ENCODE measurements around the gene EFCC1.

The EFCC1 gene

DNA sequence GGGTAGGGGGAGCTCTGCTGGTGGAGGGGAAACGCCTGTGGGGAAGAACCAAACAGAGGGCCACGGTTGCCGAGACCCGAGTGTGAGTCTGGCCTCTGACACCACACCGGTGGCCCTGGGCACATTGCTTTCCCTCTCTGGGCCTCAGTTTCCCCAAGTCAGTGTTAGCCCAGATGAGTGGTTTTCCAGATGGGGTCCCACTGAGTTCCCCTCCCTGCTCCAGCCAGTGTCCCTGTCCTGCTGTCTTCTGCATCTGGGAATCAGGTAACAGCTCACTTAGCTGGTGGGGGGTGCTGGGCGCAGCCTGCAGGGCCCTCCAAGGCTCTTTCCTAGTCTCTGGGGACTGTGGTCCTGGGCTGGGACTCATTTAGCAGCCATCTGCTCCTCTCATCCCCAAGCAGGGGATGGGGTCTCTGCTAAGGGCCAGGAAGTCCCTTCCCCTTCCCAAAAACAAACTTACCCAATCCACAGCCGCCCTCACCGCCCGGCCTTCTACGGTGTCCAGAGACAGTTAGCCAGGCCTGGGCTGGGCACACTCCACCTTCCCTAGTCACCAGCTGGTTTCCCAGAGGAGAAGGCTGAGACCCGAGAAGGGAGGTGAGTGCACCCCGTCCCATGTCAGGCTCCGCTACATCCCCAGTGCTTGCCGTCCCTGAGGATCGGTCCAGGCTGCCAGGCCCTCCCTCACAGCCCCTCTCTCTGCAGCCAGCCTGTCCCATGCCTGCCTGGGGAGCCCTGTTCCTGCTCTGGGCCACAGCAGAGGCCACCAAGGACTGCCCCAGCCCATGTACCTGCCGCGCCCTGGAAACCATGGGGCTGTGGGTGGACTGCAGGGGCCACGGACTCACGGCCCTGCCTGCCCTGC, 60.2 kb downstream of the EFCC1 start:
- Histone ChIP-seq H3K27ac (ENCODE audit: low read depth, low read length) (no peak overlapping the region), H3K36me3 (ENCODE audit: low read length) (no peaks in the 10 kb centered on the region), H3K9me2 (replicated peaks; ENCODE audit: insufficient read depth, low read length) (no peaks in the 10 kb centered on the region), H3F3A (ENCODE audit: insufficient read depth) (no peaks in the 10 kb centered on the region), H2AFZ (ENCODE audit: low read depth, low read length, severe bottlenecking) (no peak overlapping the region), H3K4me3 (ENCODE audit: insufficient read depth, low read length, poor library complexity, severe bottlenecking) (no peak overlapping the region), H3K4me2 (ENCODE audit: low read depth, low read length, poor library complexity, severe bottlenecking) (no peak overlapping the region), H3K27me3 (ENCODE audit: low read length) (no peaks in the 10 kb centered on the region), H3K9me3 (ENCODE audit: insufficient read depth, low read length) (no peaks in the 10 kb centered on the region), H3K79me2 (ENCODE audit: insufficient read depth, low read length) (no peaks in the 10 kb centered on the region), H3K9ac (ENCODE audit: low read length) (no peak overlapping the region), H4K20me1 (ENCODE audit: low read depth, low read length) (no peaks in the 10 kb centered on the region)
- TF ChIP-seq, protein P1, sequence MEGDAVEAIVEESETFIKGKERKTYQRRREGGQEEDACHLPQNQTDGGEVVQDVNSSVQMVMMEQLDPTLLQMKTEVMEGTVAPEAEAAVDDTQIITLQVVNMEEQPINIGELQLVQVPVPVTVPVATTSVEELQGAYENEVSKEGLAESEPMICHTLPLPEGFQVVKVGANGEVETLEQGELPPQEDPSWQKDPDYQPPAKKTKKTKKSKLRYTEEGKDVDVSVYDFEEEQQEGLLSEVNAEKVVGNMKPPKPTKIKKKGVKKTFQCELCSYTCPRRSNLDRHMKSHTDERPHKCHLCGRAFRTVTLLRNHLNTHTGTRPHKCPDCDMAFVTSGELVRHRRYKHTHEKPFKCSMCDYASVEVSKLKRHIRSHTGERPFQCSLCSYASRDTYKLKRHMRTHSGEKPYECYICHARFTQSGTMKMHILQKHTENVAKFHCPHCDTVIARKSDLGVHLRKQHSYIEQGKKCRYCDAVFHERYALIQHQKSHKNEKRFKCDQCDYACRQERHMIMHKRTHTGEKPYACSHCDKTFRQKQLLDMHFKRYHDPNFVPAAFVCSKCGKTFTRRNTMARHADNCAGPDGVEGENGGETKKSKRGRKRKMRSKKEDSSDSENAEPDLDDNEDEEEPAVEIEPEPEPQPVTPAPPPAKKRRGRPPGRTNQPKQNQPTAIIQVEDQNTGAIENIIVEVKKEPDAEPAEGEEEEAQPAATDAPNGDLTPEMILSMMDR (IDR thresholded peaks at IDR 0.05; ENCODE audit: insufficient read depth, low read length, poor library complexity, severe bottlenecking) = no peak
- no peak for TF ChIP-seq EZH2phosphoT487 (conservative IDR thresholded peaks at IDR 0.05; ENCODE audit: low read length)

GRCh38 chr3:129061888-129062834, 61.1 kb downstream of the EFCC1 start:
- Histone ChIP-seq H3K36me3 (ENCODE audit: low read length) (no peaks in the 10 kb centered on the region), H3K9me2 (replicated peaks; ENCODE audit: insufficient read depth, low read length) (no peaks in the 10 kb centered on the region), H3K27me3 (ENCODE audit: low read length) (no peaks in the 10 kb centered on the region), H3K9me3 (ENCODE audit: insufficient read depth, low read length) (no peaks in the 10 kb centered on the region), H3K9ac (ENCODE audit: low read length) (no peak overlapping the region), H3K27ac (ENCODE audit: low read depth, low read length) (no peak overlapping the region), H3K4me2 (ENCODE audit: low read depth, low read length, poor library complexity, severe bottlenecking) (no peak overlapping the region), H4K20me1 (ENCODE audit: low read depth, low read length) (no peaks in the 10 kb centered on the region), H2AFZ (ENCODE audit: low read depth, low read length, severe bottlenecking) (no peak overlapping the region), H3K79me2 (ENCODE audit: insufficient read depth, low read length) (no peaks in the 10 kb centered on the region), H3F3A (ENCODE audit: insufficient read depth) (no peaks in the 10 kb centered on the region), H3K4me3 (ENCODE audit: insufficient read depth, low read length, poor library complexity, severe bottlenecking) (no peak overlapping the region)
- TF ChIP-seq, protein P1 (IDR thresholded peaks at IDR 0.05; ENCODE audit: insufficient read depth, low read length, poor library complexity, severe bottlenecking) = no peak
- TF ChIP-seq EZH2phosphoT487 (conservative IDR thresholded peaks at IDR 0.05; ENCODE audit: low read length) = no peak

DNA sequence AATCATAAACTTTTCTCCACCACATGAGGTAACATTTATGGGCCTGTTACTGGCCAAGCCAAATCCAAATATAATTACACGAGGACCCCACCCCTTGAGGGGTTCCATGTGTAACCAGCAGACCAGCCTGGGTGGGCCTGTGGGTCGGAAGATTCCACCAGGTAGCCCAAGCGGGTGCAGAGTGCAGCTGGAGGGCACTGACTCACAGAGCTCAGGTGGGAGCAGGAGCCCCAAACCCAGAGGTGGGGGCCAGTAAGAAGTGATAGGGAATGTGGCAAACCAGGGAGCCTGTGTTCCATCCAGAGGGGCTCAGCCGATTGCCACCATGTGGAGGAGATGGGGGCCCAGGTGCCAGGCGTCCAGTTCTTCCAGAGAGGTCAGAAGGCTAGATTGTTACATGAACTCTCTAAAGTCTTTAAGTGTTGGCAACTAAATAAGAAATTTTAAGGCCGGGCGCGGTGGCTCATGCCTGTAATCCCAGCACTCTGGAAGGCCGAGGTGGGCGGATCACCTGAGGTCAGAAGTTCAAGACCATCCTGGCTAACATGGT, 62.1 kb downstream of the EFCC1 start:
- Histone ChIP-seq H2AFZ (ENCODE audit: low read depth, low read length, severe bottlenecking) (no peak overlapping the region), H3K4me3 (ENCODE audit: insufficient read depth, low read length, poor library complexity, severe bottlenecking) (no peak overlapping the region), H3K36me3 (ENCODE audit: low read length) (no peaks in the 10 kb centered on the region), H3K4me2 (ENCODE audit: low read depth, low read length, poor library complexity, severe bottlenecking) (no peak overlapping the region), H3K9ac (ENCODE audit: low read length) (no peak overlapping the region), H3K79me2 (ENCODE audit: insufficient read depth, low read length) (no peaks in the 10 kb centered on the region), H3K9me2 (replicated peaks; ENCODE audit: insufficient read depth, low read length) (no peaks in the 10 kb centered on the region), H3K27me3 (ENCODE audit: low read length) (no peaks in the 10 kb centered on the region), H4K20me1 (ENCODE audit: low read depth, low read length) (no peaks in the 10 kb centered on the region), H3F3A (ENCODE audit: insufficient read depth) (no peaks in the 10 kb centered on the region), H3K9me3 (ENCODE audit: insufficient read depth, low read length) (no peaks in the 10 kb centered on the region), H3K27ac (ENCODE audit: low read depth, low read length) (no peak overlapping the region)
- no peak for TF ChIP-seq EZH2phosphoT487 (conservative IDR thresholded peaks at IDR 0.05; ENCODE audit: low read length)
- TF ChIP-seq, protein P1 (IDR thresholded peaks at IDR 0.05; ENCODE audit: insufficient read depth, low read length, poor library complexity, severe bottlenecking) = no peak
